ENCODE data around the gene THAP6. TPM values are rescaled to one million over a fixed set of nuclear protein-coding genes. Genes with fewer than 3 reads are reported as not detected.
"Not testable (repeated sequence)": the region's sequence is repeated elsewhere in the genome, so short reads cannot be mapped to it uniquely, and the experiment has no call there.

THAP6 gene
- total and polyA plus RNA-seq, 2 of the 8 experiments (the other 6 are each of a cell fraction or from before 2014, with no cell fraction given): 3.3 to 9.7 TPM

GRCh38 chr4:75519452-75519851 lies 5.2 kb downstream of the THAP6 start:
- H3K9ac ChIP-seq (replicated peaks in 1 of 4; ENCODE audit: extremely low read depth in 1 of 4, low read depth in 3 of 4, low read length in 3 of 4); H3K27ac ChIP-seq (ENCODE audit: low read depth, low read length); H4K8ac ChIP-seq (ENCODE audit: extremely low read depth, insufficient read depth, low read length); H2BK5ac ChIP-seq (ENCODE audit: low read depth, low read length); H3K23ac ChIP-seq (ENCODE audit: insufficient read length); H3K9me3 ChIP-seq (ENCODE audit: insufficient read depth in 2 of 2, low read depth in 1 of 2, low read length in 1 of 2); H3K4me3 ChIP-seq (ENCODE audit: extremely low read depth in 1 of 4, insufficient read depth in 2 of 4, low read depth in 3 of 4, low read length in 4 of 4); H2BK15ac ChIP-seq (ENCODE audit: low read length); H4K5ac ChIP-seq (ENCODE audit: insufficient read length, low read depth, low read length); H3K4ac ChIP-seq (replicated peaks; ENCODE audit: insufficient read length, low read depth, low read length); H2BK20ac ChIP-seq (ENCODE audit: low read length); DNase-seq (ENCODE audit: low read depth in 1 of 2, low spot score in 2 of 2); H2BK120ac ChIP-seq (replicated peaks; ENCODE audit: low read depth, low read length); FAIRE-seq; H3K4me1 ChIP-seq (replicated peaks in 1 of 4; ENCODE audit: control insufficient read depth in 3 of 4, insufficient read depth in 4 of 4, low read length in 3 of 4); CTCF ChIA-PET (ENCODE audit: partially characterized antibody); H3K4me2 ChIP-seq (ENCODE audit: insufficient read depth in 1 of 2, low read depth in 2 of 2, low read length in 2 of 2); H3K27me3 ChIP-seq (replicated peaks in 1 of 4; ENCODE audit: control insufficient read depth in 3 of 4, extremely low read depth in 1 of 4, insufficient read depth in 3 of 4, low read length in 3 of 4); H2BK12ac ChIP-seq (ENCODE audit: low read depth, low read length); H3K14ac ChIP-seq (ENCODE audit: insufficient read length); H3K79me1 ChIP-seq (ENCODE audit: low read depth, low read length); H3K56ac ChIP-seq (replicated peaks; ENCODE audit: insufficient read length, low read depth, low read length); H3K18ac ChIP-seq (ENCODE audit: extremely low read depth, low read length); H2AFZ ChIP-seq (ENCODE audit: low read length); H4K91ac ChIP-seq (replicated peaks; ENCODE audit: insufficient read length, low read length); H4K20me1 ChIP-seq (replicated peaks in 1 of 2; ENCODE audit: control insufficient read depth in 1 of 2, insufficient read depth in 2 of 2, low read length in 2 of 2); H3K23me2 ChIP-seq (ENCODE audit: low read depth, low read length); H2AK5ac ChIP-seq (ENCODE audit: low read depth, low read length): not testable (repeated sequence)
- 80% methylated on average over 4 of the region's 7 CpGs; no CpG with 5 or more reads in 1 of the 2 experiments for WGBS, 2 experiments (ENCODE audit: extremely low coverage in 1 of 2, insufficient coverage in 1 of 2, insufficient read length in 1 of 2, insufficient replicate concordance in 2 of 2, low coverage in 1 of 2, low lambda C conversion rate in 2 of 2, missing lambda C conversion rate in 1 of 2)
- POLR2A ChIA-PET (ENCODE audit: partially characterized antibody): interaction anchor here (0.5 kb wide), 1 partner anchor 171 kb away, joined by 3 read pairs; no protein-coding TSS in a partner anchor
- peaks cover 0 to 41% (median 11%) of the 10 kb centered on the region in 4 experiments; a peak in 7 of 8 replicates for H3K36me3 ChIP-seq (ENCODE audit: control insufficient read depth in 2 of 4, insufficient read depth in 4 of 4, low read length in 3 of 4)
- H3K79me2 ChIP-seq (ENCODE audit: control insufficient read depth in 1 of 2, insufficient read depth in 2 of 2, low read length in 2 of 2): 0 out of 4 replicates have a peak, but pooled peaks cover 0 to 11% of the 10 kb centered on the region in 2 experiments
